Right lobe of liver (tissue), 6 donors: ENCODE data around the gene SERTAD1. TPM values are rescaled to one million over a fixed set of nuclear protein-coding genes. Genes with fewer than 3 reads are reported as not detected.
"Not testable (repeated sequence)": the region's sequence is repeated elsewhere in the genome, so short reads cannot be mapped to it uniquely, and the experiment has no call there.

Experiments
- ATAC-seq, 4 donors: fragments of 200-7000 bp; cut with Tn5 transposase; one replicate each; pipeline ENCODE4 v1.9.1; 2020; ENCODE audit warnings: mild to moderate bottlenecking in 4 of 4, moderate library complexity in 4 of 4
- DNase-seq, 3 donors: peaks; one replicate each; pipeline ENCODE4 v3.0.0-alpha.2; 2020
- H3K27ac ChIP-seq, 3 donors: fragments of 200-600 bp; one replicate each; pipeline ENCODE4 v1.8.0; 2022
- H3K27me3 ChIP-seq, 2 donors: fragments of 200-600 bp; one replicate each; pipeline ENCODE4 v1.8.0; 2022
- H3K36me3 ChIP-seq, 4 donors: fragments of 200-600 bp; sonication (generic) in 1 of 4; one replicate each; pipeline versions ENCODE4 v1.5.1 to v1.8.0; 2017 to 2022; ENCODE audit warnings: control low read depth in 1 of 4
- H3K4me1 ChIP-seq, 4 donors: fragments of 200-600 bp; sonication (generic) in 1 of 4; one replicate each; pipeline versions ENCODE4 v1.5.1 to v1.8.0; 2017 to 2022; ENCODE audit warnings: control low read depth in 1 of 4
- H3K4me3 ChIP-seq, 3 donors: fragments of 200-600 bp; one replicate each; pipeline ENCODE4 v1.8.0; 2022
- H3K9me3 ChIP-seq, 4 donors: fragments of 200-600 bp; sonication (generic) in 1 of 4; one replicate each; pipeline versions ENCODE4 v1.5.1 to v1.8.0; 2017 to 2022; ENCODE audit warnings: control low read depth in 1 of 4
- POLR2A ChIP-seq: fragments of 450-650 bp; IDR thresholded peaks from one replicate; pipeline ENCODE4 v1.6.1; 2017; ENCODE audit warnings: antibody characterized with exemption, mild to moderate bottlenecking
- WGBS: methylation state at CpG from one replicate; pipeline ENCODE4 v1.1.6; 2018; ENCODE audit warnings: low coverage, low lambda C conversion rate; ENCODE audit not compliant: insufficient coverage; ENCODE audit errors: missing lambda C conversion rate; 5-methylcytosine and 5-hydroxymethylcytosine counted together
- intact Hi-C, 2 donors: fragments of 100-400 bp; cut with DNase I; formaldehyde crosslinking; loops; one replicate each; pipeline versions ENCODE4 v1.11.2 to v1.14.1; 2022
- total RNA-seq, 6 experiments: library from RNA; depleted of rRNA in 2 of 6; stranded (reverse); fragments of >200 nt in 2 of 6; fragmentation: NEBNext Ultra II Directional in 3 of 6; extraction: Animal tissue kit (Norgen Biotek cat#: 25700) in 3 of 6; gene quantifications; one replicate each; pipeline versions ENCODE4 v1.1.0 to v1.2.4, GENCODE V29; 2016 to 2023
- TF ChIP-seq, protein P1 (sequence below), 4 donors: fragments of 200-600 bp in 3 of 4; fragments of 450-650 bp in 1 of 4; IDR thresholded peaks; one replicate each; pipeline versions ENCODE4 v1.5.1 to v1.8.0; 2016 to 2022; ENCODE audit warnings: antibody characterized with exemption in 4 of 4, mild to moderate bottlenecking in 2 of 4
- donor health status: DM: no; HTN: yes; CAD: no.
- donor health status: DM: no; HTN: no; CAD: no.
- donor health status: DM: no; HTN: no; CAD: no.
- donor health status: DM: no; HTN: yes; CAD: no.
- donor health status: DM: no; HTN: yes; CAD: no.

The SERTAD1 gene
- total RNA-seq, 6 experiments from 2014 or later, result 3.7 to 11.7 (median 6.2) TPM

- ATAC-seq (peak; percentile 94 to 99 (median 97)), DNase-seq (peak; percentile 93 to 94 (median 94))
- peak overlapping the region; percentile 87 to 95 (median 90) for H3K27ac ChIP-seq
- no peaks in the 10 kb centered on the region for H3K9me3 ChIP-seq
- peak overlapping the region; percentile 20 to 58 (median 46) for H3K4me3 ChIP-seq
- peak; percentile 52 for TF ChIP-seq POLR2A
- TF ChIP-seq, protein P1, sequence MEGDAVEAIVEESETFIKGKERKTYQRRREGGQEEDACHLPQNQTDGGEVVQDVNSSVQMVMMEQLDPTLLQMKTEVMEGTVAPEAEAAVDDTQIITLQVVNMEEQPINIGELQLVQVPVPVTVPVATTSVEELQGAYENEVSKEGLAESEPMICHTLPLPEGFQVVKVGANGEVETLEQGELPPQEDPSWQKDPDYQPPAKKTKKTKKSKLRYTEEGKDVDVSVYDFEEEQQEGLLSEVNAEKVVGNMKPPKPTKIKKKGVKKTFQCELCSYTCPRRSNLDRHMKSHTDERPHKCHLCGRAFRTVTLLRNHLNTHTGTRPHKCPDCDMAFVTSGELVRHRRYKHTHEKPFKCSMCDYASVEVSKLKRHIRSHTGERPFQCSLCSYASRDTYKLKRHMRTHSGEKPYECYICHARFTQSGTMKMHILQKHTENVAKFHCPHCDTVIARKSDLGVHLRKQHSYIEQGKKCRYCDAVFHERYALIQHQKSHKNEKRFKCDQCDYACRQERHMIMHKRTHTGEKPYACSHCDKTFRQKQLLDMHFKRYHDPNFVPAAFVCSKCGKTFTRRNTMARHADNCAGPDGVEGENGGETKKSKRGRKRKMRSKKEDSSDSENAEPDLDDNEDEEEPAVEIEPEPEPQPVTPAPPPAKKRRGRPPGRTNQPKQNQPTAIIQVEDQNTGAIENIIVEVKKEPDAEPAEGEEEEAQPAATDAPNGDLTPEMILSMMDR (IDR thresholded peaks at IDR 0.05), result no peak
- WGBS, result 2% methylated on average over 17 of the region's 50 CpGs
- no peaks in the 10 kb centered on the region for H3K36me3 ChIP-seq
- no peaks in the 10 kb centered on the region for H3K27me3 ChIP-seq
- intact Hi-C loops, result no loop called here
- peaks cover 0 to 16% (median 0%) of the 10 kb centered on the region in 4 donors for H3K4me1 ChIP-seq
Measured at GRCh38 chr19:40433391-40434216, 7.8 kb upstream of the SERTAD1 start.

DNA sequence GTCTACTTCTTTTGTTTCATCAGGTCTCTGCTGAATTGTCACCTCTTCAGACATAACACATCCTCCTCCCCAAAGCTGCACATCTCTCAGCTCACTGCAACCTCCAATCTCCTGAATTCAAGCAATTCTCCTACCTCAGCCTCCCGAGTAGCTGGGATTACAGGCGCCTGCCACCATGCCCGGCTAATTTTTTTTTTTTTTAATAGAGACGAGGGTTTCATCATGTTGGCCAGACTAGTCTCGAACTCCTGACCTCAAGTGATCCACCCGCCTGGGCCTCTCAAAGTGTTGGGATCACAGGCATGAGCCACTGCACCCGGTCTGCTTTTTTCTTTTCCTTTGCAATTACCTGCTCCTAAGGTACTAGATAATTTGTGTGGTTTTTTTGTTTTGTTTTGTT, 7.0 kb upstream of the SERTAD1 start:
- WGBS, result 16% methylated on average over 7 of the region's 7 CpGs
- ATAC-seq, H3K36me3 ChIP-seq, intact Hi-C loops, H3K27me3 ChIP-seq, H3K9me3 ChIP-seq, DNase-seq: not testable (repeated sequence)
- H3K27ac ChIP-seq, result peak overlapping the region; percentile 87 to 95 (median 90)
- H3K4me1 ChIP-seq, result peaks cover 0 to 16% (median 0%) of the 10 kb centered on the region in 4 donors
- H3K4me3 ChIP-seq, result peak overlapping the region in 2 of 3 donors; percentile 46 to 58

GRCh38 chr19:40431698-40432097, 5.9 kb upstream of the SERTAD1 start:
- intact Hi-C loops, result no loop called here
- Histone ChIP-seq H3K9me3 (no peaks in the 10 kb centered on the region), H3K27ac (no peak overlapping the region), H3K27me3 (no peaks in the 10 kb centered on the region), H3K36me3 (no peaks in the 10 kb centered on the region), H3K4me1 (peaks cover 0 to 16% (median 0%) of the 10 kb centered on the region in 4 donors), H3K4me3 (no peak overlapping the region)
- ATAC-seq (no peak), DNase-seq (no peak)
- 79% methylated on average over 2 of the region's 3 CpGs for WGBS
- TF ChIP-seq, protein P1 (IDR thresholded peaks at IDR 0.05), result no peak
- TF ChIP-seq POLR2A, result no peak

DNA sequence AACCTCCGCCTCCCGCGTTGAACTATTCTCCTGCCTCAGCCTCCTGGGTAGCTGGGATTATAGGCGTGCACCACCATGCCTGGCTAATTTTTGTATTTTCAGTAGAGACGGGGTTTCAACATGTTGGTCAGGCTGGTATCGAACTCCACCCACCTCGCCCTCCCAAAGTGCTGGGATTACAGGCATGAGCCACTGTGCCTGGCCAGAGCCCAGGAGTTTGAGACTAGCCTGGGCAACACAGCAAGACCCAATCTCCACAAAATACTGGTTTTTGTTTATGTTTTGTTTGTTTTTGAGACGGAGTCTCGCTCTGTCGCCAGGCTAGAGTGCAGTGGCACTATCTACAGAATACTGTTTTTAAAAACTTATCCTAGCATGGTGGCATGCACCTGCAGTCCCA, 4.5 kb upstream of the SERTAD1 start:
- H3K9me3 ChIP-seq, H3K4me3 ChIP-seq, H3K27ac ChIP-seq, H3K27me3 ChIP-seq, intact Hi-C loops, ATAC-seq, DNase-seq, H3K36me3 ChIP-seq: not testable (repeated sequence)
- peaks cover 0 to 20% (median 0%) of the 10 kb centered on the region in 4 donors for H3K4me1 ChIP-seq
- 97% methylated on average over 3 of the region's 10 CpGs for WGBS

DNA sequence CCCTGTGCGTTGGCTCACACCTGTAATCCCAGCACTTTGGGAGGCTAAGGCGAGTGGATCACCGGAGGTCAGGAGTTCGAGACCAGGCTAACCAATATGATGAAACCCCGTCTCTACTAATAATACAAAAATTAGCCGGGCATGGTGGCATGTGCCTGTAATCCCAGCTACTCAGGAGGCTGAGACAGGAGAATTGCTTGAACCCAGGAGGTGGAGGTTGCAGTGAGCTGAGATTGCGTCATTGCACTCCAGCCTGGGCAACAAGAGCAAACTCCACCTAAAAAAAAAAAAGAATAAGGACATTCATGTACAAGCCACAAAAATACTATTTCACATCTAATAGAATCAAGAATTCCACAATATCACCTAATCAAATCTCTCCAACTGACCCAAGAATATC, 2.4 kb upstream of the SERTAD1 start:
- H3K27ac ChIP-seq, H3K4me3 ChIP-seq, H3K9me3 ChIP-seq, intact Hi-C loops, DNase-seq, ATAC-seq, H3K27me3 ChIP-seq, H3K36me3 ChIP-seq: not testable (repeated sequence)
- 84% methylated on average over 2 of the region's 7 CpGs for WGBS
- peaks cover 0 to 22% (median 0%) of the 10 kb centered on the region in 4 donors for H3K4me1 ChIP-seq
